ENCODE data around the gene CASP9. TPM values are rescaled to one million over a fixed set of nuclear protein-coding genes. Genes with fewer than 3 reads are reported as not detected.

CASP9 gene
- total RNA-seq, 1 experiment from 2014 or later: 13.5 TPM

DNA sequence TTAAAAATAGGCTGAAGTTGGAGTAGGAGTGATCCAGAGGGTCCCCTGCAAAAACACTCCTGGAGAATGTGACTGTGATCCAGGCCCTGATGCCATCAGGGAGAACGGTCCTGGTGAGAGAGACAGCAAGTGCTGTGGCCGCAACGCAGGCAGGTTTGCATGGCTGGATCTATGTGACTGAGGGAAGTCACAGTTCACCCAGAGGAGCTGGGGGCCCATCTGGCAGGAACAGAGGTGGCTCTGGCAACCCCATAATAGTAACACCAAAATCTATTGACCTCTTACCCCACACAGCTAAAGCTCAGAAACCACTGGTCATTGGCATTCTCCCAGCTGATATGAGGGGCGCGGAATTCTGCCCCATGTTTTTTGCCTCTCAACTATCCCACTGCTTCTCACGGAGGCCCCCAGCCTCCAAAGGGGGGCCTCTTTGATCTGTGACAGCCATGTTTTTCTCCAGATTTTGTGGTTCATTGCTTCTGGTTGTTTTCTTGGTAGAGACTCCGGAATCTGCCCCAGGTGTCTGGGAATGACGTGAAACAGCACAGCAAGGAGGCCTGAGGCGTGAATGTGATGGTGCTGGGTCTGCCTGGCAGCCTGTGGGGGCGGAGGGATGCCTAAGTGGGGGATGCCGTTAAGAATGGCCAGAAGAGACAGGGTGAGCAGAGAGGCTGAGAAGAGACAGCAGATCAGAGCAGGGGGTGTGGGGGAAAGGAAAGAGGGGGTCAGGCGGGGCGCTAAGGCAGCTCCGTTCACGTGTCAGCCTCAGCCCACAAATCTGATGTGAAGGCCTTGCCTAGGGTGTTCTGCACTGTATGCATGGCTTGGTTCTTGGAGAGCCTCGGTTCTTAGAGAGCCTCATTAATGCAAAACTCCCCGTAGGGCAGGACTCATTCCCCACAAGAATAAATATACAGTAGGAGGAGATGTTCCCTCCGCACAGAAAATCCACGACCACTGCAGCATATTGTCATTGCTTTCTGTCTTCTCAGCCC lies 23.5 kb downstream of the CASP9 start (continued):
- TF ChIP-seq AFF4 (CRISPR knock-in tag; IDR thresholded peaks at IDR 0.05; ENCODE audit: borderline replicate concordance) (no peak), ZNF512 (CRISPR knock-in tag; IDR thresholded peaks at IDR 0.05; ENCODE audit: borderline replicate concordance) (no peak), ATF6 (CRISPR knock-in tag; IDR thresholded peaks at IDR 0.05) (no peak), EMX1 (CRISPR knock-in tag; IDR thresholded peaks at IDR 0.05) (no peak), HMGXB4 (CRISPR knock-in tag; IDR thresholded peaks at IDR 0.05) (no peak), JUN (CRISPR knock-in tag; IDR thresholded peaks at IDR 0.05) (no peak)
- TF ChIP-seq, protein P1, sequence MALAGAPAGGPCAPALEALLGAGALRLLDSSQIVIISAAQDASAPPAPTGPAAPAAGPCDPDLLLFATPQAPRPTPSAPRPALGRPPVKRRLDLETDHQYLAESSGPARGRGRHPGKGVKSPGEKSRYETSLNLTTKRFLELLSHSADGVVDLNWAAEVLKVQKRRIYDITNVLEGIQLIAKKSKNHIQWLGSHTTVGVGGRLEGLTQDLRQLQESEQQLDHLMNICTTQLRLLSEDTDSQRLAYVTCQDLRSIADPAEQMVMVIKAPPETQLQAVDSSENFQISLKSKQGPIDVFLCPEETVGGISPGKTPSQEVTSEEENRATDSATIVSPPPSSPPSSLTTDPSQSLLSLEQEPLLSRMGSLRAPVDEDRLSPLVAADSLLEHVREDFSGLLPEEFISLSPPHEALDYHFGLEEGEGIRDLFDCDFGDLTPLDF (CRISPR knock-in tag; IDR thresholded peaks at IDR 0.05): no peak

DNA sequence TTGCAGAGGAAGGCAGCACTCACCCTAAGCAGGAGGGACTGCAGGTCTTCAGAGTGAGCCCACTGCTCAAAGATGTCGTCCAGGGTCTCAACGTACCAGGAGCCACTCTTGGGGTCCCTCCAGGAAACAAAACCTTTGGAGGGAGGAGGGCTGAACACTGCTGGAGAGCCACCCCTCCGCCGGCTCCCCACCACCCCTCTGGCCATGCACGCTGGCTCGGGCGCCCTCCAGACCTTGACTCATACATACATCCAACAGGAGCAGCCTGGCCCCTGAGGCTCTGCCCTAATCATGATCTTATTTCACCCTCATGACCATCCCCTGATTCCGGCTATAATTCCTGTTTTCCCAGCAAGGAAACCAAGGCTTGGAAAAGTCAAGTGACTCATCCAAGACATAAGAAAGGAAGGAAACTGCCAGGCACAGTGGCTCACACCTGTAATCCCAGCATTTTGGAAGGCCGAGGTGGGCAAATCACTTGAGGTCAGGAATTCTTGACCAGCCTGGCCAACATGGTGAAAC lies 30.1 kb downstream of the CASP9 start:
- CTCF ChIA-PET: no interaction called here
- peaks cover 26% of the 10 kb centered on the region for H3K36me3 Mint-ChIP-seq
- H3K4me1 Mint-ChIP-seq: peaks cover 18% of the 10 kb centered on the region
- H3K27ac Mint-ChIP-seq: no peak overlapping the region
- no peak overlapping the region for H3K4me3 Mint-ChIP-seq
- ATAC-seq (no peak), DNase-seq (ENCODE audit: low spot score) (no peak)
- H3K9me3 Mint-ChIP-seq: peaks cover 4% of the 10 kb centered on the region
- H3K27me3 Mint-ChIP-seq (ENCODE audit: low read depth): no peaks in the 10 kb centered on the region
- POLR2A ChIA-PET: no interaction called here
- TF ChIP-seq ATF6 (CRISPR knock-in tag; IDR thresholded peaks at IDR 0.05) (no peak), PREB (CRISPR knock-in tag; IDR thresholded peaks at IDR 0.05; ENCODE audit: borderline replicate concordance) (no peak), MXD4 (CRISPR knock-in tag; IDR thresholded peaks at IDR 0.05; ENCODE audit: borderline replicate concordance) (no peak), MLX (CRISPR knock-in tag; IDR thresholded peaks at IDR 0.05) (no peak)
- TF ChIP-seq, protein P2, sequence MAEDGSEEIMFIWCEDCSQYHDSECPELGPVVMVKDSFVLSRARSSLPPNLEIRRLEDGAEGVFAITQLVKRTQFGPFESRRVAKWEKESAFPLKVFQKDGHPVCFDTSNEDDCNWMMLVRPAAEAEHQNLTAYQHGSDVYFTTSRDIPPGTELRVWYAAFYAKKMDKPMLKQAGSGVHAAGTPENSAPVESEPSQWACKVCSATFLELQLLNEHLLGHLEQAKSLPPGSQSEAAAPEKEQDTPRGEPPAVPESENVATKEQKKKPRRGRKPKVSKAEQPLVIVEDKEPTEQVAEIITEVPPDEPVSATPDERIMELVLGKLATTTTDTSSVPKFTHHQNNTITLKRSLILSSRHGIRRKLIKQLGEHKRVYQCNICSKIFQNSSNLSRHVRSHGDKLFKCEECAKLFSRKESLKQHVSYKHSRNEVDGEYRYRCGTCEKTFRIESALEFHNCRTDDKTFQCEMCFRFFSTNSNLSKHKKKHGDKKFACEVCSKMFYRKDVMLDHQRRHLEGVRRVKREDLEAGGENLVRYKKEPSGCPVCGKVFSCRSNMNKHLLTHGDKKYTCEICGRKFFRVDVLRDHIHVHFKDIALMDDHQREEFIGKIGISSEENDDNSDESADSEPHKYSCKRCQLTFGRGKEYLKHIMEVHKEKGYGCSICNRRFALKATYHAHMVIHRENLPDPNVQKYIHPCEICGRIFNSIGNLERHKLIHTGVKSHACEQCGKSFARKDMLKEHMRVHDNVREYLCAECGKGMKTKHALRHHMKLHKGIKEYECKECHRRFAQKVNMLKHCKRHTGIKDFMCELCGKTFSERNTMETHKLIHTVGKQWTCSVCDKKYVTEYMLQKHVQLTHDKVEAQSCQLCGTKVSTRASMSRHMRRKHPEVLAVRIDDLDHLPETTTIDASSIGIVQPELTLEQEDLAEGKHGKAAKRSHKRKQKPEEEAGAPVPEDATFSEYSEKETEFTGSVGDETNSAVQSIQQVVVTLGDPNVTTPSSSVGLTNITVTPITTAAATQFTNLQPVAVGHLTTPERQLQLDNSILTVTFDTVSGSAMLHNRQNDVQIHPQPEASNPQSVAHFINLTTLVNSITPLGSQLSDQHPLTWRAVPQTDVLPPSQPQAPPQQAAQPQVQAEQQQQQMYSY (CRISPR knock-in tag; IDR thresholded peaks at IDR 0.05): no peak
